ENCODE measurements around the gene IQCH. TPM values are rescaled to one million over a fixed set of nuclear protein-coding genes. Genes with fewer than 3 reads are reported as not detected.
"Not testable (repeated sequence)": the region's sequence is repeated elsewhere in the genome, so short reads cannot be mapped to it uniquely, and the experiment has no call there.

Gene IQCH
- total RNA-seq, 1 donor from 2014 or later = 2.2 TPM

DNA sequence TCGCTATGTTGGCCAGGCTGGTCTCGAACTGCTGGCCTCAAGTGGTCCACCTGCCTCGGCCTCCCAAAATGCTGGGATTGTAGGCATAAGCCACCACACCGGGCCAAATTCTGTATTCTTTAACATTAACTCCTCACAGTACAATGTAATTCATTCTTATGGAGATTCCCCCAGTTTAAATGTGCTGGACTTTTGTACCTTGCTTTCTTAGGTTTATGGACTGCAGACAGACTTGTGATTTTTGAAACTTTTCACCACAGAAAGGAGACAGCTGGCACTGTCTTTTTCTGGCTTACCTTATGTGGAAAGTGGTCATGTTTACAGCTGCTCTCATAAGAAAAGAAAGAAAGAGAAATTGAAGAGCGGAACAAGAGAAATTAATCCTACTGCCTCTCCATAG lies 103.8 kb downstream of the IQCH start:
- DNase-seq (ENCODE audit: low spot score) = no peak

DNA sequence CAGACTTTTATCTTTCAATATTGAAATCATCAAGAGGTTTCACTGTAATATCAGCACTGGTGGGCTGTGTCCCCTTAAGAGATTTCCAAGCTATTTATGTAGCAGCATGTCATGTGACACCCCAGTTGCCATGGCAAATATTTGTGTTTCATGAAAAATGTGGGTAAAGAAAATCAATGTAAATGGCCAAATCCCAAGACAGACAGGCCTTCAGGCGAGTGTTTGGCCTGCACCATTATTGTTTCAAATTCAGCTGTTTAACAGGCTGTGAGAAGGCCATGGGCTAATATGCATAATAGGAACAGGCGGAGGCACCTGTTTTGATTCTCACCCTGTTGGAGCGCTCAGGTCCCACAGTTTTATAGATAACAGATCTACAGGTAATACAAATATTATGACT lies 104.2 kb downstream of the IQCH start:
- DNase-seq (ENCODE audit: low spot score) = no peak

DNA sequence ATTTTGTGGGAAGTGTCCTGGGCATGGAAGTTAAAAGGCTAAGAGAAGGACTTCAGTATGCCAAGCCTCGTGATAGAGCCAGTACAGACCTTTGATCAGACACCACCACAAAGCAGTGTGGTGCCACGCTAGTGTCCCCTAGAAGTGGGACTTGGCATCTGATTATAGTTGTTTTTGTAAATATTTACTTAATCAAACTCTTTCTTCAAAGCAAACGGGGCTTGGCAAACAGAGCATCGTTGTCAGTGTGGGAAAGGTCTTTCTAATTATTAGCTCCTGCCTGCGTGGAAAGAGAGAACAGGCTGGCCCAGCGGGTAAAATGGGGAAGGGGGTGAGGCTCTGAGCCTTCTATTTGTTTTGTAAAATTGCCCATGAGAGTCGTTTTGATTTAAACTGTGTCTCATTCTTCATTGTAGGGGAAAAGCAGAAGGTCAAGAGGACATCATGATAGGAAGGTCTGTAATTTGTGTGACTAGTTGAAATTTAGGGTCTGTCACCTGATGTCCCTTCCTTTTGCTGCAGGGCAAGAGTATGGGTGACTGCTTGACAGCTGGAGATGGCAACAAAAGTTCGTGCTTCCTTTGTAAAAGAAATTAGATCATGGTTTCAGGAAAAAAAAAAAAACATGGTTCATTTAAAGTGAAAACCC lies 105.0 kb downstream of the IQCH start:
- no peak for DNase-seq (ENCODE audit: low spot score)

DNA sequence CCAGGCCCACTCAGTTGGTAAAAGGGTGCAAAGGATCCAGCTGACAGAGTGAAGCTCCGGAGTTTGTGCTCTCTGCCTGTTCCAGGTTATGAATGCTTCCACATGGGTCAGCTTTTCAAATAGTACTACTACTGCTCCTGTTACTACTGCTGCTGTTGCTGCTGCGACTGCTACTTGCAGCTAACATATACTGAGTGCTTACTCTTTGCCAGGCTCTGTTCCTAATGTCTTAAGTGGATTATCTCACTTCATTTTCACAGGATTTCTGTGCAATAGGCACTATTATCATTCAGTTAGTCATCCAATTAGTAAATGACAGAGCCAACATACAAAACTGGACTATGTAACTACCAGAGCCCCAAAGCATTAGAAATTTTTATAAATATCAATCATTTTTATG lies 106.5 kb downstream of the IQCH start:
- DNase-seq (ENCODE audit: low spot score) = no peak

DNA sequence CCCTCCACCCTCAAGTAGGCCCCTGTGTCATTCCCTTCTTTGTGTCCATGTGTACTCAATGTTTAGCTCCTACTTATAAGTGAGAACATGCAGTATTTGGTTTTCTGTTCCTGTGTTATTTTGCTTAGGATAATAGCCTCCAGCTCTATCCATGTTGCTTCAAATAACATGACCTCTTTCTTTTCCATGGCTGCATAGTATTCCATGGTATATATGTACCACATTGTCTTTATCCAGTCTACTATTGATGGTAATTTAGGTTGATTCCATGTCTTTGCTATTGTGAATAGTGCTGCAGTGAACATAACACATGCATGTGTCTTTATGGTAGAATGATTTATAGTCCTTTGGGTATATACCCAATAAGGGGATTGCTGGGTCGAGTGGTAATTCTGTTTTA lies 109.1 kb downstream of the IQCH start:
- not testable (repeated sequence) for DNase-seq (ENCODE audit: low spot score)

DNA sequence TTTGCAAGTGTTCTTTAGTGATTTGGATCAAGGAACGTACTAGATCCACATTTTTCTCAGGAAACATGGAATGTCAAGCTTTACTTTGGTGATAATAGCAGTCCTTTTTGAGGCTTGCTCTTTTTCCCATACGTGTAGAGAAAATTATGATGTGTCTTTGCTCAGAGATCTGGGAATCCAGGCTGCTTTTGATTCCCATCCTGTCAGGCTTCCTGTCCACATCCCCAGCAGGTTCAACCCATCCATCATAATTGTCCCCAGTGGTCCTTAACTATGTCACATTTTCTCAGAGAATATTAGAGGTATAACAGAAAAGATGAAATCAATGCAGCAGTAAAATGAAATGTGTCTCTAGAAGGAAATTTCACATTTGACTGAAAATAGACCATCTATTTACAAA lies 111.4 kb downstream of the IQCH start:
- no peak for DNase-seq (ENCODE audit: low spot score)

DNA sequence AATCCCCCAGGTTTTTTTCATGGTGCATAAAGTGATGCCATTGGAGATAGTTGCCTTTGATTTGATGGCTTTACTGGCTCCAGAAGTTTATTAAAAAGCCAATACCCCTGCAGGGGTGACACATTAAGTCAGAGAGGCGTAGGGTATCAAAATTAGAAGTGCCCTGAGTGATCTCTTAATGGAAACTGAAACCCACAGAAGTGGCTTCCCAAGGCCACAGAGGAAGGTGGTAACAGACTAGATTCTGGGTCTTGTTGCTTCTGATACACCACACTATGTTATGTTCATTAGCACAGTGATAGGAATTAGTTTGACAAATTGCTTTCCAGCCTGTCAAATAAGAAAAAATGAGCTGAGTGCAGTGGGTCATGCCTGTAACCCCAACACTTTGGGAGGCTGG lies 112.3 kb downstream of the IQCH start:
- no peak for DNase-seq (ENCODE audit: low spot score)

DNA sequence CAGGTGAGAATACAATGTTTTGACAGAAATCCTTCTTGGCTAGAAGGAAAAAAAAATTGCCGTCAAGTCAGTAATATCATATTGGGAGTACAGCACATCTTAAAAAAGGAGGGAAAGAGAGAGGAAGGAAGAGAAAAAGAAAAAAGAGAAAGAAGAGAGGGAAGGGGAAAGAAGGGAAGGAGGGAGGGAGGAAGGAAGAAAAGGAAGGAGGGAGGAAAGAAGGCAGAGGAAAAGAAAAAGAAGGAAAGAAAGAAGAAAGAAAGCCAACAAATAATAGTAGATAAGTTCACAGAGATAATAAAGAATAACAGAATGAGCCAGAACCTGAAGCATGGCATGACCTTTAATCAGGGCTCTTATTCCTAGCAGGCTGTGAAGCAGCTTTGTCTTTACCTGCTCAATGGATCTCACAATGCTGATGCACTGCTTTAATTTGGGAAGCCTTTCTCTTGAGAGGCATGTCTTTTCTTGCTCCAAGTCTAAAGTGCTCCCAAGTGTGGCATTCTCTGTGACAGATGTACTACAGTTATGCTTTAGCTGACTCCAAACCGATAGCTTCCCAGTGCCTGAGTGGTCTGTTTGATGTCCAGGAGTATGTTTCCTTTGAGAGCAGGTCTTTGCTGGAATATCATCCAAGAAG lies 114.9 kb downstream of the IQCH start:
- DNase-seq (ENCODE audit: low spot score) = no peak

DNA sequence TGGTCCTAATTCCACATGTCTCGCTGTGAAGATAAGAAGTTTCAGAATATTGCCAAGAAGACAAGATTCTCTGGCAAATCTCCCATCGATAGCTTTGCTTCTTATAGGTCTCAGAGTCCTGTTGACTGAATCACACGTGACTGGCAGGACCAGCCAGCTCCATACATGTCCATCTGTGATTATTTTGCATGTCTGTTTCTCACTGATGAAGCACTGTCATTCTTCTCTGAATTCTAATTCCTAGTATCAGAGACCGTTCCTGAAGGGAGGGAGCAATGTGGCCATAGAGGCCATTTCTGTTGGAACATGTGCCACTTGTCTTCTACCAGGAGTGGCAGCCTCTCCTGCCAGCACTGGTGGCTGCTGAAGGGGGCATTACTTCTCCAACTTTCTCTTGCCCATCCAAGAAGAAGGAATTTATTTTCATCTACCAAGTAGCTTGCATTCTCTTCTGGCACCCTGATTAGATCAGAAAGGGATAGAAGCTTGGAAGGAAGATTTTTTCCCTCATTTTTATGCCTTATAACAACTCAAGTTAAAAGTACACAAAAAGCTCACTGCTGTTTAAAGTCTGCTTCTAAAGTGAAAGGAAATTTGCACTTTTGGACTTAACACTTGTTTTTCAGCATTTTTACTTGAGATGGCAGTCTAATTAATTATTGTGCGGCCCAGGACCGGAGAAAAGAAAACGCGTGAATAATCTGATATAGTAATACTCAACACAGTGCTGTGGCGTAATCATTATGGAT lies 115.8 kb downstream of the IQCH start:
- no peak for DNase-seq (ENCODE audit: low spot score)

DNA sequence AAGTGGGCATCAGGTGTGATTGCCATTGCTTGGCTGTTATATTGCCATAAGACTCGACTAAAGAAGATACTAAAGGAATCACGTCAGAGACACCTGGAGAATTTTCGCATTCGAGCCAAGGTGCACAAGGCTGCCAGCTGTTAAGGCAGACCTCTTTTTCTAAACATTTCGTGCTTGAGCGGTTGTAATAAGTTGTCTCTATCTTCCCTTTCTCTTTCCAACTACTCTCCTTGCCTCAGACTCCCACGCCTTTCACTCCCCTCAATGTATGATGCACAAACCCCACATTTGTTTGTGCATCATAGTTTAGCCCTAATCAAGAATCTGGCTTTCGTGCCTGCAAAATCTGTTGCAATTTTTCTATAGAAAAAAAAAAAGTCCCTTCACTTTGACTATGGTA lies 118.0 kb downstream of the IQCH start:
- DNase-seq (ENCODE audit: low spot score) = no peak

DNA sequence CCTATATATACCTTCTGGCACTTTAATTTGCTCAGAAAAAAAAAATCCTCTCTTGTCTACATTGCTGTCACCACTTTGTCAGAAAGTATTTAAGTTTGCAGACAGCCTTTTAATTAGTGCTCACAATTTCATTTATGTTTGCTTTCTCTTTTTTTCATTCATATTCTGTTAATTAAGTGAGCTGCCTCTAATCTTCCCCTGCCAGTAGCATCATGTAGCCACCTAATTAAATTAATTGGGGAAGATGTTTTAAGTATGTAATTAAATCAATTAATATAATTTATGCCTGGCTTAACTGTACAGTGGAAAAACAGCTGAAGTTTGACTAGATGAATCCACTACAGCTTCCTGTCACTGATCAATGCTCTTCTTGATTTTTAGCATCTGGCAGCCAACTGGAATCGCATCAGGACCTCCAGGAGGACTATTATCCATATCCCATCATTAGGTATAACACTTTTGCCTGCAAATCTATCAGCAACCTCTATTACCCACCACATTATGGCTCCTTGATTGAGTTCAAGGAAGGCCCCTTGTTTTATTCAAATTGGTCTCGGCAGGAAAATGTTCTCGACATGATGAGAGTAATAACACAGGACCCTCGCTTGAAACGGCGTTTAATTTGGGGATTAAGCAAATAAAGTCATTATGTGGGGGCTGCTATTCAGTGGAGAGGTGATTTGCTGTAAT lies 118.5 kb downstream of the IQCH start:
- DNase-seq (ENCODE audit: low spot score) = no peak

DNA sequence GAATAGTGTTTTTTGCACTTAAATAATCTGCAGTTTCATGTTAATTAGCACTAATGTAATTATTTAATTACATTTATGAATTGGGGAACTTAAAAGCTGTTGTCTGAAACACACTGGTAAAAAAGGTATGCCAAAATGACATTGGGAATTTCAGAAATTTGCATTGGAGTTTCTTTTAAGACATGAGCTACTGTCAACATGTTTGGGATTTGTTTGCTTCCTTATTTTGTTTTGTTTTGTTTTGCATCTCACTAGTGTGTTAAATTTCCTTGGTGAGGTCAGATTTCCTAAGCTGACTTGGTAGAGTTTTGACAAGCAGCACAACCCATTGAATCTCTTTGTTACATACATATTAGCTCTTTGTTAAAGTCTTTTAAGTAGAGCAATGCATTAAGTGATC lies 119.4 kb downstream of the IQCH start:
- no peak for DNase-seq (ENCODE audit: low spot score)

DNA sequence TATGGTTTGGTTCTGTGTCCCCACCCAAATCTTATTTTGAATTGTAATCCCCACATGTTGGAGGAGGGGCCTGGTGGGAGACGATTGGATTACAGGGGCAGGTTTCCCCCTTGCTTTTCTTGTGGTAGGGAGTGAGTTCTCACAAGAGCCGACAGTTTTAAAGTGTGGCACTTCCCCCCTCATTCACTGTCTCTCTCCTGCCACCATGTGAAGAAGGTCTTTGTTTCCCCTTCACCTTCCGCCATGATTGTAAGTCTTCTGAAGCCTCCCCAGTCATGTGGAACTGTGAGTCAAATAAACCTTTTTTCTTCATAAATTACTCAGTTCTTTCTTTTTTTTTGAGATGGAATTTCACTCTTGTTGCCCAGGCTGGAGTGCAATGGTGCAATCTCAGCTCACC lies 124.9 kb downstream of the IQCH start:
- no peak for DNase-seq (ENCODE audit: low spot score)

DNA sequence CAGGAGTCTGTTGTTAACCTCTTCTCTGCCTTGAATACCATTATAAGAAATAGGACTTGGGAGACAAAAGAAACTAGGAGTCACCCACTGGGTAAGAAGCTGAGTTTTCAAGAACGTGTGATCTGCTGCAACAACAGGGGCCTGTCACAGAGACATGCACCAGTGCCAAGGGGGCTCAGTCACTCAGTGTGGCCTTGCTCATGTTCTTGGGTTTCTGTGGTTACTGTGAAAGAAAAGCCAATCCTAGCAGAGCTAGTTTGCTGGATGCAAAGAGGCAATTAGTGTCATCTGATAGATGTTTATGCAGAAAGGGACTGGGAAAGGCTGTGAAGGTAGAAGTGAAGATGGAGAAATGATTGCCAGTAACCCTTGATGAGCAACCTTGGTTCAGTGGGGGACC lies 126.3 kb downstream of the IQCH start:
- no peak for DNase-seq (ENCODE audit: low spot score)

DNA sequence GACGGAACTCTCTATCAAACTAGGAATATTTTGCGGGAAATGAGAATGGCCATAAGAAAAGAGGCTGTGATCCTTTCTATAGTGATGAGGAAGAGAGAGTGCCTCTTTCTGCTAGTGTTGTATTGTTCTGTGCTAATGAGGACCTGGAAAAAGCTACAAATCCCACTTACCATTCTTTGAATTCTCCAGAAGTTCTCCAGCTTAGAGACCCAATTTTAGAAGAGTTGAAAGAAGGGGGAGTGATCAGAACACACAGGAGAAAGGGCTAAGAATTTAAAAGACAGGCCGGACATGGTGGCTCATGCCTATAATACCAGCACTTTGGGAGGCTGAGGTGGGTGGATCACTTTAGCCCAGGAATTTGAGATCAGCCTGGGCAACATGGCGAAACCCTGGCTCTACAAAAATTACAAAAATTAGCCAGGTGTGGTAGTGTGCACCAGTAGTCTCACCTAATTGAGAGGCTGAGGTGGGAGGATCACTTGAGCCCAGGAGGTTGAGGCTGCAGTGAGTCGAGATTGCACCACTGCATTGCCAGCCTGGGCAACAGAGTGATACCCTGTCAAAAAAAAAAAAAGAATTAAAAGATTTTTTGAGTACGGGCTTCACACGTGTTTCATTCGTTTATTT lies 126.9 kb downstream of the IQCH start:
- DNase-seq (ENCODE audit: low spot score) = no peak

DNA sequence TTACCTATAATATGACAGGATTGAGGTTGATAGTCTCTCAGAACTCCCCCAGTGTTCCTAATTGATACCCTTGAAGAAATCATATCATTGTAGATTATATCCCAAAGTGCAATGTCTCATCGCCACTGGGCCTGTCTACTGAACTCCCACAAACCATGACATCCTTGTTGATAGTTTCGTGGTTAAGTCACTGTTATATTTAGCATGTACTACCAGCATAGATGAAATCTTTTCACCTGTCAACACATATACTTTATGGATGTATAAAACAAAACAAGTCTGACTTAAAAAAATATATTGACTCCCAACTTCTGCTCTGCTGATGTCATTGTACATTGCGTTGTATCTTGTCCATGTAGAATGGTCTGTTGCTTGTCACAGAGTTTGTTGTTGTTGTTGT lies 128.1 kb downstream of the IQCH start:
- DNase-seq (ENCODE audit: low spot score) = no peak

DNA sequence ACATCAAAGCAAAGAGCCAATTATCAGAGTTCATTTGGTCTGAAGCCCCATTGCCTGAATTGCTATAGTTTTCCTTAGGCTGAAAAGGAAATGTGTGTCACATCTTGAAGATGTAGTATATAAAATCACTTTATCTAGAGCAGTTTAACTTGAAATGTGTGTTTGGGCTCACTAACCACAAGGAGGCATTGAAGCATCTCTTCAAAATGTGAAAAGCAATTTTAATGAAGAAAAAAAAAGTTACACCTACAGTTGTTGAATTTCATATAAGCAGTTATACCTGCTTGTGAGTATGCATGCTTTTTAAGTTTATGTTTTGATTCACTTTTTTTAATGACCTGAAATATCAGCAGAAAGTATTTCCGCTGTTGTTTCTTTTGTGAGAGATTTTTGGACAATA lies 129.3 kb downstream of the IQCH start:
- peak; percentile 29 for DNase-seq (ENCODE audit: low spot score)

DNA sequence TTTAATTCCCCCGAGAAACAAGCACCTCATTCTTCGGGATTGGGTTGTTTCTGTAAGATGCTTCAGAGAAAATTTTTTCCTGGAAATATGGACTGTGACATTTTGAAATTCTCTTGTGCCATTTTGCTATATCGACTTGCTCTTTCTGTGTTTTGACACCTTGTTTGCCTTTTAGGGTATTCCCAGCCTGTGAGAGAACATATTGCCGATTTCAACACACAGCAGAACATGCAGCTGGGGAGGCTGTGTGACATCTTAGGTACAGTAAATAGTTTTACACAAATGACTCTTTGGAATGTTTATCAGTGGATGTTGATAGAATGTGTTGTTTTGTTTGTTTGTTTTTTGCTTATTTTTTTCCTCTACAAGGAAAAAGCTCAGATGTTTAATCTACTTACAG lies 130.2 kb downstream of the IQCH start:
- DNase-seq (ENCODE audit: low spot score) = no peak

DNA sequence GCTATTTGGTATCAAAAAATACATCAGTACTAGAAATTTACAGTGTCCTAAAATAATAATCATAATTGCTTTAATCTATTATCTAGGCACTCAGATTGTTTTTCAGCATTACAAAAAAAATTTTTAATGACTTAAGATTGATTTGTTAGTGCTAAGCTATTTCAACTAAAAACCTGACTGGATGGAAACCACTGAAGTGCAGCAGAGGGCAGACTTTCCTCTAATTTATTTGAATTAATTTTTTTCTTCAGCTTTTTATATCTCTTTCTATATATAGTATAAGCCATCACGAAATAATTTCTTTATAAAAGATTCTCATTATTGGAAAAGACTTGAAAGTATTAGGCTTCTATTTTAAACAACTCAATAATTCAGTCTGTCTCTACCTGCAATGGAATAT lies 131.4 kb downstream of the IQCH start:
- no peak for DNase-seq (ENCODE audit: low spot score)

DNA sequence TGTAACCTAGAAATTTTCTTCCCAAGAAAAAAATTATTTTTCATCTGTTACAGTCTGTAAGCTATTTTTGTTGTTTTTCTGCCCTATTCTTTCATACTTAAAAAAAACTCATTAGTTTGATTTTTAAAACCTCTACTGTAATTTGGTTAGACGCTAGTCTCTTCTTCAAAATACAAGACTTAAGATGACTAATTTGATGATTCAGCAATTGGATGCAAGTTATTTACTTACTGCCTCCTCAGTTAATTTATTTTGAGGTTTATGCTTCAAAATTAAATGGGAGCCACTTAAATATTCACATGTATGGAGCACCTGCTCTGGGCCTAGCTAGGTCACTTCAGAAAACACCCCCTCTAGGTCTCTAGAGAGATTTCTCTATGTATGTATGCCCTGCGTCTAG lies 132.4 kb downstream of the IQCH start:
- DNase-seq (ENCODE audit: low spot score) = no peak

DNA sequence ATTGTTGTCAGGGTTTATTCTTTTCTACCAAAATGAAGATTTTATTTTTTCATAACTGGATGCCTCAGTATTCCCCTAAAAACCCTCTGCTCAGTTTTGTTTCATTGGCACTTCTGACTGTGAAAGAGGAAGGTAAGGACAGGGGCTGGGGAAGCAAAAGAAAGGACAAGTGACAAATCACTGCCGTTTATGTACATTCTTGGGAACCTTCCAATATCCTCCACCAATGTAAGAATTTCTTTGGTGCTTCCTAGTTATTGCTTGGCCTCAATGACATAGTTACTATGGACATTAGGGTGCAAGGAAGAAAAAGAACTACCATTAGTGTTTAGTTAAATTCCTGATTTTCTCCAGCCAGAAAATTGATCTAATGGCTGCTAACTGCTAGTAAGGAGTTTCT lies 135.4 kb downstream of the IQCH start:
- no peak for DNase-seq (ENCODE audit: low spot score)
